Liver (tissue), 9 donors: ENCODE data around the gene CACNA1C. TPM values are rescaled to one million over a fixed set of nuclear protein-coding genes. Genes with fewer than 3 reads are reported as not detected.

ENCODE experiments used
- DNase-seq: peaks from one replicate; pipeline ENCODE4 v3.0.0-alpha.2; 2017; ENCODE audit warnings: low spot score
- H3K27ac ChIP-seq, 2 donors: one replicate each; pipeline ENCODE4 v1.7.0; 2013; ENCODE audit warnings: inconsistent platforms in 2 of 2, low read length in 2 of 2, control low read depth in 1 of 2, low read depth in 1 of 2, mild to moderate bottlenecking in 1 of 2
- H3K27me3 ChIP-seq, 4 donors: one replicate each; pipeline versions ENCODE4 v1.6.1 to v1.7.0; 2013; ENCODE audit warnings: low read length in 3 of 4, inconsistent platforms in 1 of 4, mild to moderate bottlenecking in 1 of 4, moderate library complexity in 1 of 4; ENCODE audit not compliant: control insufficient read depth in 4 of 4, insufficient read depth in 4 of 4
- H3K36me3 ChIP-seq, 4 donors: one replicate each; pipeline versions ENCODE4 v1.6.1 to v1.7.0; 2013; ENCODE audit warnings: low read length in 3 of 4, mild to moderate bottlenecking in 3 of 4, low read depth in 1 of 4, moderate library complexity in 1 of 4; ENCODE audit not compliant: control insufficient read depth in 4 of 4, insufficient read depth in 3 of 4
- H3K4me1 ChIP-seq, 4 donors: one replicate each; pipeline versions ENCODE4 v1.6.1 to v1.7.0; 2013; ENCODE audit warnings: low read length in 3 of 4, mild to moderate bottlenecking in 3 of 4, moderate library complexity in 1 of 4; ENCODE audit not compliant: control insufficient read depth in 4 of 4, insufficient read depth in 4 of 4
- H3K4me3 ChIP-seq, 3 donors: one replicate each; pipeline versions ENCODE4 v1.6.1 to v1.7.0; 2013; ENCODE audit warnings: low read length in 3 of 3, control low read depth in 1 of 3, low read depth in 1 of 3, mild to moderate bottlenecking in 1 of 3
- H3K9ac ChIP-seq, 2 donors: one replicate each; pipeline ENCODE4 v1.7.0; 2013; ENCODE audit warnings: low read length in 2 of 2, mild to moderate bottlenecking in 2 of 2, moderate library complexity in 2 of 2, control low read depth in 1 of 2, low read depth in 1 of 2
- H3K9me3 ChIP-seq, 4 donors: one replicate each; pipeline versions ENCODE4 v1.6.1 to v1.7.0; 2013; ENCODE audit warnings: low read length in 3 of 4; ENCODE audit not compliant: control insufficient read depth in 4 of 4
- EGR1 ChIP-seq, 2 donors: IDR thresholded peaks; 2 replicates each; pipeline ENCODE4 v1.6.1; 2016 to 2018; ENCODE audit warnings: antibody characterized with exemption in 2 of 2, low read depth in 2 of 2
- FOXA1 ChIP-seq: IDR thresholded peaks from 2 replicates; pipeline ENCODE4 v1.6.1; 2016; ENCODE audit warnings: antibody characterized with exemption
- FOXA2 ChIP-seq: IDR thresholded peaks from 2 replicates; pipeline ENCODE4 v1.6.1; 2016; ENCODE audit warnings: antibody characterized with exemption
- GABPA ChIP-seq, 2 donors: IDR thresholded peaks in 1 of 2; conservative IDR thresholded peaks in 1 of 2; 2 replicates each; pipeline ENCODE4 v1.6.1; 2016; ENCODE audit warnings: antibody characterized with exemption in 2 of 2, mild to moderate bottlenecking in 1 of 2, moderate library complexity in 1 of 2
- HNF4A ChIP-seq, 2 donors: conservative IDR thresholded peaks; 2 replicates each; pipeline ENCODE4 v1.6.1; 2016; ENCODE audit warnings: antibody characterized with exemption in 2 of 2, mild to moderate bottlenecking in 2 of 2
- JUND ChIP-seq, 2 donors: IDR thresholded peaks; 2 replicates each; pipeline ENCODE4 v1.6.1; 2016; ENCODE audit warnings: antibody characterized with exemption in 2 of 2
- NR2F2 ChIP-seq: IDR thresholded peaks from 2 replicates; pipeline ENCODE4 v1.6.1; 2016; ENCODE audit warnings: antibody characterized with exemption
- RAD21 ChIP-seq, 2 donors: IDR thresholded peaks; 2 replicates each; pipeline ENCODE4 v1.6.1; 2016; ENCODE audit warnings: antibody characterized with exemption in 2 of 2, mild to moderate bottlenecking in 2 of 2
- SP1 ChIP-seq: IDR thresholded peaks from 2 replicates; pipeline ENCODE4 v1.6.1; 2018; ENCODE audit warnings: antibody characterized with exemption, mild to moderate bottlenecking
- WGBS: extraction: QIAGEN DNeasy Blood & Tissue Kit; methylation state at CpG from one replicate; pipeline ENCODE4 v1.1.7; 2013; 5-methylcytosine and 5-hydroxymethylcytosine counted together
- polyA plus RNA-seq, 2 donors: library from polyadenylated mRNA; stranded (reverse) in 1 of 2; unstranded in 1 of 2; fragments of 200-250 nt in 1 of 2; fragments of >200 nt in 1 of 2; fragmentation: Nextera tagmentation in 1 of 2; extraction: Ambion mirVana in 1 of 2; gene quantifications; one replicate each; pipeline versions ENCODE4 v1.2.1 to v1.2.3, GENCODE V29; 2013 to 2015
- total RNA-seq, 2 donors: library from RNA; depleted of rRNA; stranded (reverse); fragments of >200 nt; gene quantifications; one replicate each; pipeline ENCODE4 v1.2.3, GENCODE V29; 2014
- TF ChIP-seq, protein P1 (sequence below): IDR thresholded peaks from 2 replicates; pipeline ENCODE4 v1.6.1; 2016; ENCODE audit warnings: antibody characterized with exemption
- TF ChIP-seq, protein P2 (sequence below): IDR thresholded peaks from 2 replicates; pipeline ENCODE4 v1.6.1; 2016; ENCODE audit warnings: antibody characterized with exemption
- TF ChIP-seq, protein P3 (sequence below): fragments of 150-350 bp; IDR thresholded peaks from 2 replicates; pipeline ENCODE4 v1.5.1; 2017; ENCODE audit warnings: improper control_type of control experiment, low read depth, low read length; ENCODE audit not compliant: missing input control
- TF ChIP-seq, protein P4 (sequence below): IDR thresholded peaks from 2 replicates; pipeline ENCODE4 v1.6.1; 2016; ENCODE audit warnings: antibody characterized with exemption
- TF ChIP-seq, protein P5 (sequence below): IDR thresholded peaks from 2 replicates; pipeline ENCODE4 v1.6.1; 2016; ENCODE audit warnings: antibody characterized with exemption, mild to moderate bottlenecking
- donor health status: healthy.
- donor health status: healthy.
- donor health status: healthy.
- donor health status: healthy.
- donor health status: healthy.

CACNA1C gene
- total and polyA plus RNA-seq, 4 donors = 0.23 to 1.9 (median 0.41) TPM

DNA sequence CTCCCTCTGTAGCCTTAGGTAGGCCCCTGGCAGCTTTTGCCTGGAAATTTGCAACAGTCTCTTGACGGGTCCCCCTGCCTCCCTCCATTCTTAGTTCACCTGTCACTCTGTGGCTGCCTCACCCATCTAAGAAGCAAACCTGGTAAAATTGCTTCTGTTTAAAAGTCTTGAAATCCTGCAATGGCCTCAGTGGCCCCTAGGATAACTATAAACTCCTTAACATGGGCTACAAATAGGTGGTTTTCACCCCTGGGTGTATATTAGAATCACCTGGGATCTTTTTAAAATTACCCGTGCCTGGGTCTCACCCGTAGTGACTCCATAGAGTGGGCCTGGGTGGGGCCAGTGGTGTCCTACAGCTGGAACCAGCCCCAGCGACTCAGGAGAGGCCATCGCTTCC lies 332.7 kb downstream of the CACNA1C start:
- Histone ChIP-seq H3K27me3 (peaks cover 0 to 6% (median 0%) of the 10 kb centered on the region in 4 donors), H3K4me1 (no peaks in the 10 kb centered on the region), H3K4me3 (no peak overlapping the region), H3K27ac (no peak overlapping the region), H3K36me3 (no peaks in the 10 kb centered on the region), H3K9ac (no peak overlapping the region), H3K9me3 (no peaks in the 10 kb centered on the region)
- TF ChIP-seq HNF4A (conservative IDR thresholded peaks at IDR 0.05) (no peak), FOXA2 (no peak), NR2F2 (no peak), FOXA1 (no peak), SP1 (no peak), EGR1 (IDR thresholded peaks at IDR 0.05; ENCODE audit: low read depth in 2 of 2) (no peak), GABPA (IDR thresholded peaks at IDR 0.05 in 1 of 2, conservative IDR thresholded peaks at IDR 0.05 in 1 of 2) (no peak)
- TF ChIP-seq, protein P1, sequence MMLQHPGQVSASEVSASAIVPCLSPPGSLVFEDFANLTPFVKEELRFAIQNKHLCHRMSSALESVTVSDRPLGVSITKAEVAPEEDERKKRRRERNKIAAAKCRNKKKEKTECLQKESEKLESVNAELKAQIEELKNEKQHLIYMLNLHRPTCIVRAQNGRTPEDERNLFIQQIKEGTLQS = no peak
- TF ChIP-seq, protein P2, sequence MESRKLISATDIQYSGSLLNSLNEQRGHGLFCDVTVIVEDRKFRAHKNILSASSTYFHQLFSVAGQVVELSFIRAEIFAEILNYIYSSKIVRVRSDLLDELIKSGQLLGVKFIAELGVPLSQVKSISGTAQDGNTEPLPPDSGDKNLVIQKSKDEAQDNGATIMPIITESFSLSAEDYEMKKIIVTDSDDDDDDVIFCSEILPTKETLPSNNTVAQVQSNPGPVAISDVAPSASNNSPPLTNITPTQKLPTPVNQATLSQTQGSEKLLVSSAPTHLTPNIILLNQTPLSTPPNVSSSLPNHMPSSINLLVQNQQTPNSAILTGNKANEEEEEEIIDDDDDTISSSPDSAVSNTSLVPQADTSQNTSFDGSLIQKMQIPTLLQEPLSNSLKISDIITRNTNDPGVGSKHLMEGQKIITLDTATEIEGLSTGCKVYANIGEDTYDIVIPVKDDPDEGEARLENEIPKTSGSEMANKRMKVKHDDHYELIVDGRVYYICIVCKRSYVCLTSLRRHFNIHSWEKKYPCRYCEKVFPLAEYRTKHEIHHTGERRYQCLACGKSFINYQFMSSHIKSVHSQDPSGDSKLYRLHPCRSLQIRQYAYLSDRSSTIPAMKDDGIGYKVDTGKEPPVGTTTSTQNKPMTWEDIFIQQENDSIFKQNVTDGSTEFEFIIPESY = no peak
- TF ChIP-seq, protein P3, sequence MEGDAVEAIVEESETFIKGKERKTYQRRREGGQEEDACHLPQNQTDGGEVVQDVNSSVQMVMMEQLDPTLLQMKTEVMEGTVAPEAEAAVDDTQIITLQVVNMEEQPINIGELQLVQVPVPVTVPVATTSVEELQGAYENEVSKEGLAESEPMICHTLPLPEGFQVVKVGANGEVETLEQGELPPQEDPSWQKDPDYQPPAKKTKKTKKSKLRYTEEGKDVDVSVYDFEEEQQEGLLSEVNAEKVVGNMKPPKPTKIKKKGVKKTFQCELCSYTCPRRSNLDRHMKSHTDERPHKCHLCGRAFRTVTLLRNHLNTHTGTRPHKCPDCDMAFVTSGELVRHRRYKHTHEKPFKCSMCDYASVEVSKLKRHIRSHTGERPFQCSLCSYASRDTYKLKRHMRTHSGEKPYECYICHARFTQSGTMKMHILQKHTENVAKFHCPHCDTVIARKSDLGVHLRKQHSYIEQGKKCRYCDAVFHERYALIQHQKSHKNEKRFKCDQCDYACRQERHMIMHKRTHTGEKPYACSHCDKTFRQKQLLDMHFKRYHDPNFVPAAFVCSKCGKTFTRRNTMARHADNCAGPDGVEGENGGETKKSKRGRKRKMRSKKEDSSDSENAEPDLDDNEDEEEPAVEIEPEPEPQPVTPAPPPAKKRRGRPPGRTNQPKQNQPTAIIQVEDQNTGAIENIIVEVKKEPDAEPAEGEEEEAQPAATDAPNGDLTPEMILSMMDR = no peak
- TF ChIP-seq, protein P4, sequence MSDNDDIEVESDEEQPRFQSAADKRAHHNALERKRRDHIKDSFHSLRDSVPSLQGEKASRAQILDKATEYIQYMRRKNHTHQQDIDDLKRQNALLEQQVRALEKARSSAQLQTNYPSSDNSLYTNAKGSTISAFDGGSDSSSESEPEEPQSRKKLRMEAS = no peak
- TF ChIP-seq, protein P5, sequence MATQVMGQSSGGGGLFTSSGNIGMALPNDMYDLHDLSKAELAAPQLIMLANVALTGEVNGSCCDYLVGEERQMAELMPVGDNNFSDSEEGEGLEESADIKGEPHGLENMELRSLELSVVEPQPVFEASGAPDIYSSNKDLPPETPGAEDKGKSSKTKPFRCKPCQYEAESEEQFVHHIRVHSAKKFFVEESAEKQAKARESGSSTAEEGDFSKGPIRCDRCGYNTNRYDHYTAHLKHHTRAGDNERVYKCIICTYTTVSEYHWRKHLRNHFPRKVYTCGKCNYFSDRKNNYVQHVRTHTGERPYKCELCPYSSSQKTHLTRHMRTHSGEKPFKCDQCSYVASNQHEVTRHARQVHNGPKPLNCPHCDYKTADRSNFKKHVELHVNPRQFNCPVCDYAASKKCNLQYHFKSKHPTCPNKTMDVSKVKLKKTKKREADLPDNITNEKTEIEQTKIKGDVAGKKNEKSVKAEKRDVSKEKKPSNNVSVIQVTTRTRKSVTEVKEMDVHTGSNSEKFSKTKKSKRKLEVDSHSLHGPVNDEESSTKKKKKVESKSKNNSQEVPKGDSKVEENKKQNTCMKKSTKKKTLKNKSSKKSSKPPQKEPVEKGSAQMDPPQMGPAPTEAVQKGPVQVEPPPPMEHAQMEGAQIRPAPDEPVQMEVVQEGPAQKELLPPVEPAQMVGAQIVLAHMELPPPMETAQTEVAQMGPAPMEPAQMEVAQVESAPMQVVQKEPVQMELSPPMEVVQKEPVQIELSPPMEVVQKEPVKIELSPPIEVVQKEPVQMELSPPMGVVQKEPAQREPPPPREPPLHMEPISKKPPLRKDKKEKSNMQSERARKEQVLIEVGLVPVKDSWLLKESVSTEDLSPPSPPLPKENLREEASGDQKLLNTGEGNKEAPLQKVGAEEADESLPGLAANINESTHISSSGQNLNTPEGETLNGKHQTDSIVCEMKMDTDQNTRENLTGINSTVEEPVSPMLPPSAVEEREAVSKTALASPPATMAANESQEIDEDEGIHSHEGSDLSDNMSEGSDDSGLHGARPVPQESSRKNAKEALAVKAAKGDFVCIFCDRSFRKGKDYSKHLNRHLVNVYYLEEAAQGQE = no peak
- WGBS = 84% methylated on average over 5 of the region's 5 CpGs
- no peak for DNase-seq

DNA sequence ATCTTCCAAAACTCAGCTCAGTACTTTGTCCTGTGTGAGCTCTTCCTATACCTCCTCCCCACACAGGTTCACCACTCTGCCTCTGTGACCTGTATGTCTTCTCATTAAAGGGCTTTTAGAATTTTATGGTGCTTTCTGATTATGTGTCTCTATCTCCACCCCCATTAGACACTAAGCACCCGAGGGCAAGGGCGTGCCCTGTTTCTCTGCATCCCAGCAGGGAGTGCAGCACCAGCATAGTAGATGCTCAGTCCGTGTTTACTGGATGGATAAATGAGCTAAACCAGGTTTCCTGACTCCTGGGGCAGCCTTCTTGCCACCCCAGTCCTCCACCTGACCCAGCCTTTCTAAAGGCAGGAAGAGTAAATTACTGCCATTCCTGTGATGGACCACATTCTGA lies 333.8 kb downstream of the CACNA1C start:
- Histone ChIP-seq H3K9ac (no peak overlapping the region), H3K4me3 (no peak overlapping the region), H3K36me3 (no peaks in the 10 kb centered on the region), H3K9me3 (no peaks in the 10 kb centered on the region), H3K27me3 (peaks cover 0 to 6% (median 0%) of the 10 kb centered on the region in 4 donors), H3K4me1 (no peaks in the 10 kb centered on the region), H3K27ac (no peak overlapping the region)
- no peak for DNase-seq
- 69% methylated on average over 3 of the region's 3 CpGs for WGBS
- TF ChIP-seq, protein P5 = no peak
- TF ChIP-seq, protein P2 = no peak
- TF ChIP-seq RAD21 (IDR thresholded peaks at IDR 0.05) = no peak
- TF ChIP-seq FOXA1 = no peak
- TF ChIP-seq, protein P4 = no peak
- TF ChIP-seq HNF4A (conservative IDR thresholded peaks at IDR 0.05) = no peak
- TF ChIP-seq FOXA2 = no peak
- no peak for TF ChIP-seq NR2F2
- TF ChIP-seq GABPA (IDR thresholded peaks at IDR 0.05 in 1 of 2, conservative IDR thresholded peaks at IDR 0.05 in 1 of 2) = no peak
- TF ChIP-seq, protein P1 = no peak
- TF ChIP-seq JUND (IDR thresholded peaks at IDR 0.05) = no peak
